Activated CD8-positive, alpha-beta T cell treated with anti-CD3 and anti-CD28 coated beads, Interleukin-2, amount 10 ng/mL, durations not matched to agents 7 days and 5 days (primary cell): ENCODE measurements around the gene KRTAP9-7. TPM values are rescaled to one million over a fixed set of nuclear protein-coding genes. Genes with fewer than 3 reads are reported as not detected.

Experiments used
- ATAC-seq: fragments of 150-1000 bp; cut with Tn5 transposase; one replicate; pipeline ENCODE4 v1.10.0; 2021; ENCODE audit warnings: moderate library complexity
- CTCF ChIA-PET: fragments of 350-600 bp; sonication (Branson Sonifier 250); formaldehyde crosslinking; loops from one replicate; lab custom pipeline; 2021; ENCODE audit warnings: antibody characterized with exemption; lab: Charles Lee
- POLR2A ChIA-PET: fragments of 350-600 bp; sonication (Branson Sonifier 250); formaldehyde crosslinking; loops from one replicate; lab custom pipeline; 2021; ENCODE audit warnings: antibody characterized with exemption; lab: Charles Lee
- DNase-seq: peaks from one replicate; pipeline ENCODE4 v3.0.0-alpha.2; 2020
- H3K27ac Mint-ChIP-seq: one replicate; pipeline ENCODE4 v1.8.0; 2021; ENCODE audit warnings: mild to moderate bottlenecking, mixed read lengths
- H3K27me3 Mint-ChIP-seq: one replicate; pipeline ENCODE4 v1.8.0; 2021; ENCODE audit warnings: low read depth, mixed read lengths
- H3K36me3 Mint-ChIP-seq: one replicate; pipeline ENCODE4 v1.8.0; 2021; ENCODE audit warnings: low read depth, mixed read lengths
- H3K4me1 Mint-ChIP-seq: one replicate; pipeline ENCODE4 v1.8.0; 2021; ENCODE audit warnings: low read depth, mixed read lengths
- H3K4me3 Mint-ChIP-seq: one replicate; pipeline ENCODE4 v1.8.0; 2021; ENCODE audit warnings: mild to moderate bottlenecking, mixed read lengths
- H3K9me3 Mint-ChIP-seq: one replicate; pipeline ENCODE4 v1.8.0; 2022; ENCODE audit warnings: mixed read lengths; ENCODE audit not compliant: insufficient read depth
- total RNA-seq, 2 experiments: library from RNA; stranded (reverse); gene quantifications; one replicate each; pipeline ENCODE4 v1.2.3, GENCODE V29; 2021

Gene KRTAP9-7
- total RNA-seq, 2 experiments from 2014 or later: not detected

DNA sequence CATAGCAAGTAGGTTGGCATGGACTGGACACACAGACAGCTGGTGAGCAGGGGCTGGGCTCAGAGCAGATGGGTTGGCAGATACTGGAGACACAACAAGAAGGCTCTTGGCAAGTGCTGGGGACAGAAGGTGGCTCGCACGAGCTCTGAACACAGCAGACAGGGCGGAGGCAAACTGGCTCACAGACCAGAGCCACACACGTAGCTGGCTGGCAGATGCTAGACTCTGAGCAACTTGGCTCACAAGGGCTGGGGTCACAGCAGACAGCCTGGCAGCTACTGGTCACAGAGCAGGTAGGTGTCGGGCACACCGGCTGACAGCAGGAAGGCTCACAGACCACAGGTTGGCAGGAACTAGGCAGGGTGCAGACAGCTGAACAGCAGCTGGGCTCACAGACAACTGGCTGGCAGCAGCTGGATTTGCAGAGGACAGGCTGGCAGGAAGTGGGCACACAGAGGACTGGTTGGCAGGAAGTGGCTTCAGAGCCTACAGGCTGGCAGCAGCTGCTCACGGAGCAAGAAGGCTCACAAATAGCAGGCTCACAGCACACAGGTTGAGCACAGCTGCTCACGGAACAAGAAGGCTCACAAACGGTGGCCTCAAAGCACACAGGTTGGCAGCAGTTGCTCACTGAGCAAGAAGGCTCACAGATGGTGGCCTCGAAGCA, 32.9 kb downstream of the KRTAP9-7 start:
- peaks cover 42% of the 10 kb centered on the region for H3K4me1 Mint-ChIP-seq
- H3K4me3 Mint-ChIP-seq: peak overlapping the region; percentile 48
- peak overlapping the region; percentile 90 for H3K27ac Mint-ChIP-seq
- H3K27me3 Mint-ChIP-seq: no peaks in the 10 kb centered on the region
- ChIA-PET CTCF (interaction anchor here (1.0 to 2.4 kb wide), 7 partner anchors 14 to 357 kb away, joined by 3 to 11 read pairs (median 4); no protein-coding TSS in a partner anchor), POLR2A (interaction anchor here (1.0 to 1.3 kb wide), 3 partner anchors 8 to 380 kb away, joined by 3 to 7 read pairs (median 5); partner anchors contain the start of gene EIF1)
- no peaks in the 10 kb centered on the region for H3K9me3 Mint-ChIP-seq
- peaks cover 2% of the 10 kb centered on the region for H3K36me3 Mint-ChIP-seq
- DNase-seq (peak; percentile 74), ATAC-seq (peak; percentile 79)

DNA sequence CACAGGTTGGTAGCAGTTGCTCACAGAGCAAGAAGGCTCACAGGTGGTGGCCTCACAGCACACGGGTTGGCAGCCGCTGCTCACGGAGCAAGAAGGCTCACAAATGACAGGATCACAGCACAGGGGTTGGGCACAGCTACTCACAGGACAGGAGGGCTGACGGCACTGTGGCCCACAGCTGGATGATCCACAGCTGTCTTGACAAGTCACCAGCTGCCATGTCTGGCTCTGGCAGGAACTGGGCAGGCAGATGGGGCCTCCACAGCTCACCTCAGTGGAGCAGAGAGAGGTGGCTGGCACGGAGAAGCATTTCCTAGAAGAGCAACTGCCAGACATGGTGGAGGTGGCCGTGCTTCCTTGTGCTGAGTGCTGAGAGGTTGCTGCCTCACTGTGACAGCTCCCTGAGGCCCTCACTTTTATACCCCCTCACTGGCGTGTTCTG, 33.4 kb downstream of the KRTAP9-7 start, which contains the start of gene KRTAP16-1:
KRTAP16-1 (minus strand) TSS at position 392 of the 442 bp plus-strand sequence; CDS start at position 336, 56 bp downstream.
- Mint-ChIP-seq H3K9me3 (no peaks in the 10 kb centered on the region), H3K4me3 (peak within 1 kb of the TSS; percentile 48), H3K27ac (peak within 1 kb of the TSS; percentile 90), H3K27me3 (no peaks in the 10 kb centered on the region), H3K4me1 (peaks cover 42% of the 10 kb centered on the region), H3K36me3 (peaks cover 2% of the 10 kb centered on the region)
- ChIA-PET CTCF (interaction anchor here (1.0 to 2.4 kb wide), 7 partner anchors 13 to 357 kb away, joined by 3 to 11 read pairs (median 4); no protein-coding TSS in a partner anchor), POLR2A (interaction anchor here (0.5 to 1.3 kb wide), 4 partner anchors 8 to 616 kb away, joined by 3 to 7 read pairs (median 4); partner anchors contain the start of gene EIF1)
- ATAC-seq (peak; percentile 57), DNase-seq (peak; percentile 54)

DNA sequence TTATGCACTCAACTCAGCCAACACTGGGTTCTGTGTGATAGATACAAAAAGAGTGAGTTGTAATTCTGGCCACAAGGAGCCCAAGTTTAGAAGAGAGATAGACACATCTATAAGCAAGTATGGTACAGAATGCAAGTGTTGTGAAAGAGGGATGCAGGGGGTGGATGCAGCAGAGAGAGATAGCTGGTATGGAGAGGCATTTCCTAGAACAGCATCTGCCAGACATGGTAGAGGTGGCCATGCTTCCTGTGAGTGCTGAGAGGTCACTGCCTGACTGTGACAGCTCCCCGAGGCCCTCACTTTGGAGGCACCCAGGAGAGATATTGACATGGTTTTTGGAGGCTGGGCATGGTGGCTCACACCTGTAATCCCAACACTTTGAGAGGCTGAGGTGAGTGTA, 35.6 kb downstream of the KRTAP9-7 start:
- POLR2A ChIA-PET: no interaction called here
- CTCF ChIA-PET: interaction anchor here (0.9 kb wide), 1 partner anchor 11 kb away, joined by 4 read pairs; no protein-coding TSS in a partner anchor
- ATAC-seq: no peak
- Mint-ChIP-seq H3K27ac (no peak overlapping the region), H3K36me3 (peaks cover 2% of the 10 kb centered on the region), H3K4me3 (no peak overlapping the region), H3K27me3 (peaks cover 2% of the 10 kb centered on the region), H3K4me1 (peaks cover 42% of the 10 kb centered on the region), H3K9me3 (no peaks in the 10 kb centered on the region)
- no peak for DNase-seq

DNA sequence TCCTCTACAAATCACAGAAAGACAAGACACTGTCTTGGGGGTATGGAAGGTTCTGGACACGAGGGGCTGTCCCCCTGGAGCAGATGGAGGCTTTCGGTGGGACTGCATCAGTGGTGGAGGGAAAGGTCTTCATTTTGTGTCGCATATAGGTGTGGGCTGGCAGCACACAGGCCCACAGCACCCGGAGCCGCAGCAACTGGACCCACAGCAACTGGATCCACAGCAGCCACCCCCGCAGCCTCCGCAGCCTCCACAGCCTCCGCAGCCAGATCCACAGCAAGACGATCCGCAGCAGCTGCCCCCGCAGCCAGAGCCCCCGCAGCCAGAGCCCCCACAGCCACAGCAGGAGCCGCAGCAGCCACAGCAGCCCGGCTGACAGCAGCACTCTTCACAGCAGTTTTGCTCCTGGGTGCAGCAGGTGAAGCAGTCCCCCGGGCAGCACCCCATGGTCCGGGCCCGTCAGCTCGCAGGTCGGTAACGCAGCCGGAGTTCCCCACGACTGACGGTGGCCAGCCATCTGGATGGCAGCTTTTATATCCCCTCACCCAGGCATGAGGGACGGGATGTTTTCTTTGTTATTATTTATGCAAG, 39.8 kb downstream of the KRTAP9-7 start, which contains the start of gene KRTAP17-1:
KRTAP17-1 (minus strand) TSS at position 507 of the 591 bp plus-strand sequence; CDS start at position 447, 60 bp downstream.
- ChIA-PET CTCF (no interaction called here), POLR2A (no interaction called here)
- Mint-ChIP-seq H3K9me3 (peaks cover 6% of the 10 kb centered on the region), H3K27ac (no peak within 1 kb of the TSS), H3K4me1 (peaks cover 10% of the 10 kb centered on the region), H3K27me3 (peaks cover 2% of the 10 kb centered on the region), H3K4me3 (no peak within 1 kb of the TSS), H3K36me3 (no peaks in the 10 kb centered on the region)
- DNase-seq (no peak), ATAC-seq (no peak)

DNA sequence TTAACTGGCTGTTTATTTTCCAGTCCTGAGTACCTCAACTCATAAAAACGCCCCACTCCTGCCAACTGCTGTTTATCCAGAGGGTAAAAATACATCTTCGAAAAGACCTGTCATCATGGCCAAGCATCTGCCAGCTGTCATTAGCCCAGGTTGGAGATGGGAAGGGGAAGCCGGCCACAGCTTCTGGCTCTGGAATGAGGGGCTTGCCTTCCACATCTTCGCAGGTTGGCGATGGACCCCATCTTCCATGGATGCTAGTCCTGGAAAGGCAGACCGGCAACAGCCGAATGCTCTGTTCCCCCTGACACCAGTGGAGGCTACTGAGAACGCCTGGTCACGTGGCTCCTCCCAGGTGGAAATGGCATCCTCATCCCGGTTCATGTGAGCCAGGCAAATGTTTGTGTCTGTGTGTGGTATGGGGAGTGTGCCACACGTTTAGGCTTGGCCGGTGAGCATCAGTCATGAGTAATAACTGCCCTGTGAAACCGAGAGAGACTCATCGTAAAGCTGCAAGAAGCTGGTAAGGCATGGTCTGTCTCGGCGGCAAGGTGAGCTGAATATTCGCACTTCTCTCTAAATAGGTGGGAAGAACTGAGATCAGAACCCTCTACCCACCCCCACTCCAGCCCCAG, 40.4 kb downstream of the KRTAP9-7 start:
- DNase-seq (no peak), ATAC-seq (no peak)
- ChIA-PET CTCF (no interaction called here), POLR2A (no interaction called here)
- peaks cover 6% of the 10 kb centered on the region for H3K9me3 Mint-ChIP-seq
- no peak overlapping the region for H3K4me3 Mint-ChIP-seq
- peaks cover 2% of the 10 kb centered on the region for H3K27me3 Mint-ChIP-seq
- H3K4me1 Mint-ChIP-seq: peaks cover 4% of the 10 kb centered on the region
- H3K36me3 Mint-ChIP-seq: no peaks in the 10 kb centered on the region
- H3K27ac Mint-ChIP-seq: no peak overlapping the region

DNA sequence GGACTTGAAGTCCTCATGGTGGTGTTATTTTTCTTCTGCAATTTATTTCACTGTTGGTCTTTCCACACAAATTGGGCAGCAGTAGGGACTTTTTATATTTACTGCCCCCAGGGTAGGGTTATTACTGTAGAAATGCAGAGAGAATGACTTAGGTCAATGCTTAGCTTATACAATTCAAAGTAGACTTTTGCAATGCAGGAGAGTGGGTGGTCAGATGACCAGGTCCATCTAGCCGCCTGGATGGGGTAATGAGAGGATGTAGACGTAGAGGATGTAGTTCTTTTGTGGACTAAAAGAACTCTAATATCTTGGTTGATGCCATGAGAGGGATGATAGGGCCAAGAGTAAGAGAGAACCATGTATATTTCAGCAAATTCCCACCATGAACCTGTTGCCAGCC, 42.7 kb downstream of the KRTAP9-7 start:
- peaks cover 6% of the 10 kb centered on the region for H3K9me3 Mint-ChIP-seq
- no peak overlapping the region for H3K27ac Mint-ChIP-seq
- peaks cover 2% of the 10 kb centered on the region for H3K27me3 Mint-ChIP-seq
- POLR2A ChIA-PET: no interaction called here
- H3K4me1 Mint-ChIP-seq: no peaks in the 10 kb centered on the region
- CTCF ChIA-PET: interaction anchor here (1.4 kb wide), 1 partner anchor 231 kb away, joined by 3 read pairs; no protein-coding TSS in a partner anchor
- no peak overlapping the region for H3K4me3 Mint-ChIP-seq
- H3K36me3 Mint-ChIP-seq: no peaks in the 10 kb centered on the region
- no peak for DNase-seq
- ATAC-seq: no peak

DNA sequence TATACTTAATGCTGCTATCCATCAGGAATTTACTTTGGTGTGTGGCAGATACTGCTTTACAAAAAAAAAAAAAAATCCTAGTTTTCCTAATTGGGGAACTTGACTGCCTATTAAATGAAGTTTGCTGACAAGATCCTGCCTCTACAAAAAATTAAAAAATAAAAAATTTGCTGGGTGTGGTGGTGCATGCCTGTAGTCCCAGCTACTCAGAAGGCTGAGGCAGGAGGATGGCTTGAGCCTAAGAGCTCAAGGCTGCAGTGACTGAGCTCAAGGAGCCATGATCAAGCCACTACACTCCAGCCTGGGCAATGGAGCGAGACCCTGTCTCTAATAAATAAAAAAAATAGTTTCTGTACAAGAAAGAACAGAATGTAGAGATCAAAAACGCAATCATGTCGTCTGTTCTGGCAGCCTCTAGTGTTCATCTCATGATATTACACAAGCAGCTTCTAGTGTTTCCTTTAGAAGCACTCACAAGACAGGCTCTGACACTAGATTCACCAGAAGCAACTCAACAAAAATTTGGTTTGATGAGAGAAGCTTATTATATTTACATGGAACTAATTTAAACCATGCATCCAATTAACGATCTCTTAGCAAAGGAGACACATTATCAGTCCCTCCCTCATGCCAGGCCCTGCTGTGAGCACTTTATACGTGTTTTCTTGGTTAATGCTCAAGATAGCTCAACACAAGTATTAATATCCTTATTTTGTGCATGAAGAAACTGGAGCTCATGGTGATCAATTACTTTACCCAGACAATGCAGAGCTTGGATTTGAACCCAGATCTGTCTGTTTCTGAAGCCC, 46.8 kb downstream of the KRTAP9-7 start:
- Mint-ChIP-seq H3K27ac (no peak overlapping the region), H3K9me3 (peaks cover 6% of the 10 kb centered on the region), H3K36me3 (no peaks in the 10 kb centered on the region), H3K4me1 (peaks cover 9% of the 10 kb centered on the region), H3K27me3 (no peaks in the 10 kb centered on the region), H3K4me3 (no peak overlapping the region)
- POLR2A ChIA-PET: no interaction called here
- ATAC-seq (peak; percentile 73), DNase-seq (no peak)
- CTCF ChIA-PET: interaction anchor here (0.7 to 3.1 kb wide), 39 partner anchors 9 to 707 kb away, joined by 3 to 26 read pairs (median 4); partner anchors contain the start of genes KRT33B, KRT39, KRTAP16-1 and KRTAP29-1

DNA sequence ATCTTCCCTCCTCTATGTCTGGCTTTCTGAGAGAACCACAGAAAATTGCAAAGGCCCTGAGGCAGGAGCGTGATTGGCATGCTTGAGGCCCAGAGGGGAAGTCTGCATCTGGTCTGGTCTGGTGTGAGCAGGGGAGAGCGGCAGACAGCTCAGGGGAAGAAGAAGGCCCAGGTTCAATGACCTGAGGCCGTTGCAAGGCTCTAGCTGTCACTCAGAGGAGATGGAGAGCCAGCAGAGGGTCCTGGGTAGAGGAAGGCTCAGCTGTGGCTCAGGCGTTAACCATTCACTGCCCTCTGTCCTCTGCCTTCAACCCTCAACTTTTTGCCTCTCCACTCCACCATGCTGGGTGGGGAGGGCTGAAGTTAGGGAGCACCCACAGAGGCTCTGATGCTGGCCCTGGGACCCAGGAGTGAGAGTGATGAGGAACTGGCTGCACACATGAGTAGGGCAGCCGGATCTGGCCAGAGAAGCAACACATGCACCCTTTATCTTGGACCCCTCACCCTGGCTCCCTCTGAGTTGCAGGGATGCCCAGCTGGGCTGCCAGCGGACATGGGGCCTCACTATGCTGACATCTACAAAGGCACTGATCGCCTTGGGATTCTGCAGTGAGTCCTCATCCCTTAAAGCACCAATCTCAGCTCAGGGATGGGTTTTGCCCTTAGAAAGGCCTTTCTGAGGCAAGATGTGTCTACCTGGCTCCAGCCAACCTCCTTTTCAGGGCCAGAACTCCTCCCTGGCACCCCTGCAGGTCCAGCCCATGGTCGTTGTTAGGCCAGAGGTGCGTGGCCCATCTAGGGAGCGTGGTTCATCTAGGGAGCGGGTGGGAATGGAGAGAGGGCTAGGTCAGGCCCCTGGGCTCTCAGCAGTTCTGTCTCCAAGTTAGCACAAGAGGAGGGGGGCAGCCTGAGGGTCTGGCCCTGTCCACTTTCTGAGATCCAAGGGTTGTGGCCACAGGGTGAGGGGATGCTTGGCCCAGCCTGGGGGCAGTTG, 47.7 kb downstream of the KRTAP9-7 start:
- H3K36me3 Mint-ChIP-seq: no peaks in the 10 kb centered on the region
- DNase-seq: no peak
- ChIA-PET CTCF (interaction anchor here (0.7 to 3.1 kb wide), 36 partner anchors 10 to 708 kb away, joined by 3 to 26 read pairs (median 4); partner anchors contain the start of genes KRT33B, KRT39, KRTAP16-1 and KRTAP29-1), POLR2A (no interaction called here)
- peaks cover 6% of the 10 kb centered on the region for H3K9me3 Mint-ChIP-seq
- H3K27me3 Mint-ChIP-seq: no peaks in the 10 kb centered on the region
- ATAC-seq: no peak
- H3K4me1 Mint-ChIP-seq: peaks cover 9% of the 10 kb centered on the region
- no peak overlapping the region for H3K4me3 Mint-ChIP-seq
- H3K27ac Mint-ChIP-seq: no peak overlapping the region

DNA sequence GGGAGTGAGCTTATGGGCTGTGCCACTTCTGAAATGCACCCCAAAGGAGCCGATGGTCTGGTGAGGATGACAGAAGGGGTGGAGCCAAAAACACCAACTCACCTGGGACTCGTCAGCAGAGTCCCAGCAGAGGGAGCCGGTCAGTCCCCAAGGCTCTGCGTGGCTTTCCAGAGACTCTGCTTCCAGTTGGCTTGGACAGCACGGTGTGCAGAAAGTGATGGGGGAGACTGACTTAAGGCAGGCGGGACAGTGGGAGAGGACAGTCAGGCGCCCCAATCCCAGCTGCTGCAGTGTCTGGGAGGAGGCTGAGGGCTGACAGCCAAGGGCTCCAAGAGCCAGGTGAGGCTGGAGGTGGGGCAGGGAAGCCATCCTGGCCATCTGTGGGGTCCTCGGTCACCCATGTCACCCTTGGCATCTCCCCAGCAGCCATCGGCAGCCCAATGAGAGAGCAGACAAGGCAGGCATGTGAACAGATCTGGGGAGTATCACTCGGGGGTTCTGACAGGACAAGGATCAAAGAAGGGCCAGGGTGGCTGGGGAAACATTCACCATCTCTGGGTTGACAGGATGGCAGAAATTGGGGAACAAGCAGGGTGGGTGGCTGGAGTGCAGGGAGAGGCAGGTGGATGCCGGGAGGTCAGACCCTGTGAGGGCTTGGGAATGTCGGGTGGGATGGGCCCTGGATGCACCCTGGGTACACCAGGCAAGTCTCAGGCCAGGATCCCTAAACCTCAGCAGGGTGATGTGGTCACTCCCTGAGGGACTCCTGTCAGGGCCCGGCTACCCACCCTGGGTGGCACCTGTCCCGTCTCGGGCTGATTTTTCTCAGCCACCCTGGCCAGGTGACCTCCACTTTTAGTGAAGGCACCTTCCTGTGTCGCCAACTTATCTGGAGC, 48.9 kb downstream of the KRTAP9-7 start:
- Mint-ChIP-seq H3K36me3 (no peaks in the 10 kb centered on the region), H3K9me3 (peaks cover 4% of the 10 kb centered on the region), H3K4me1 (peaks cover 9% of the 10 kb centered on the region), H3K27ac (peak overlapping the region; percentile 57), H3K4me3 (no peak overlapping the region), H3K27me3 (no peaks in the 10 kb centered on the region)
- peak; percentile 12 for ATAC-seq
- CTCF ChIA-PET: interaction anchor here (3.1 kb wide), 1 partner anchor 15 kb away, joined by 26 read pairs; no protein-coding TSS in a partner anchor
- POLR2A ChIA-PET: no interaction called here
- DNase-seq: no peak
